ENCODE measurements around the gene NECAP2.
"Not testable (repeated sequence)": the region's sequence is repeated elsewhere in the genome, so short reads cannot be mapped to it uniquely, and the experiment has no call there.

NECAP2 gene

DNA sequence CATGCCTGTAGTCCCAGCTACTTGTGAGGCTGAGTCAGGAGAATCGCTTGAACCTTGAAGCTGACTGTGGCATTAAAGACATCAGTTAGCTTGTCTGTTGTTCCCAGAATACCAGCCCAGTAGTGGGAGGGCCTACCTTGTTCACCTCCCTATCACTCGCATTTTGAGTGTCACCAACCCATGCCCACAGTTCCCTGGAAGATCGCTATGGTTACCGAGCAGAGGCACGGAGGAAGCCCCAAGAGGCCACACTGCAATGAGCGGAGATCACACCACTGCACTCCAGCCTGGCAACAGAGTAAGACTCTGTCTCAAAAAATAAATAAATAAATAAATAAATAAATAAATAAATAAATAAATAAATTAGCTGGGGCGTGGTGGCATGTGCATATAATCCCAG is 52.4 kb downstream of the NECAP2 start:
- not testable (repeated sequence) for DNase-seq (ENCODE audit: low read depth in 2 of 2, low spot score in 1 of 2)

DNA sequence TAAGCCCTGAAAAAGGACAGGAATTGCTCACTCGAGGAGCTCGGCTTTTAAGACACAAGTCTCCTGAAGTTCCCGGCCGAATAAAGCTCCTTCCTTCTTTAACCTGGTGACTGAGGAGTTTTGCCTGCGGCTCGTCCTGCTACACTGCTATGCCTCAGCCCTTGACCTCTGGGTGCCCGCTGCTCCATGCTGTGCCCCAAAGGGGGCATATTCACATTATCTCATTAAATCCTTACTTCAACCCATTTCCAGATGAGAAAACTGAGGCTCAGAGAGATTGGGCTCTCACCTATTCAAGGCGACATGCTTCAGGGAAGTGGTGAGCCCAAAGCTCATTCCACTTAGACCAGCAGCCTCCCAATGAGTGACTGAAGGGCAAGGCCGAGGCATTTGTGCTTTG is 53.2 kb downstream of the NECAP2 start:
- not testable (repeated sequence) for DNase-seq (ENCODE audit: low read depth in 2 of 2, low spot score in 1 of 2)

DNA sequence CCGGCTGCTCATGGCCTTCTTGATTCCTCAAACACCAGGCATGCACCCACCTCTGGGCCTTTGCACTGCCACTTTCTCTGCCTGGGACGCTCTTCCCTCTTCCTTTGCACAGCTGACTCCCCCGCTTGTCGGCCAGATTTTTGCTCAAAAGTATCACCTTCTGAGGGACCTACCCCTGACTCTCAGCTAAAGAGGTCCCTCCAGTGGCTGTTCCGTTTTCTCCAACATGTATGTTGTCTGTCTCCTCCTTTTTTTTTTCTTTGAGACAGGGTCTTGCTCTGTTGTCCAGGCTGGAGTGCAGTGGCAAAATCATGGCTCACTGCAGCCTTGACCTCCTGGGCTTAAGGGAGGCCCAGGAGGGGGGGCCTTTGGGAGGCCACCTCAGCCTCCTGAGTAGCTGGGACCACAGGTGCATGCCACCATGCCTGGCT is 57.0 kb downstream of the NECAP2 start:
- not testable (repeated sequence) for DNase-seq (ENCODE audit: low read depth in 2 of 2, low spot score in 1 of 2)

DNA sequence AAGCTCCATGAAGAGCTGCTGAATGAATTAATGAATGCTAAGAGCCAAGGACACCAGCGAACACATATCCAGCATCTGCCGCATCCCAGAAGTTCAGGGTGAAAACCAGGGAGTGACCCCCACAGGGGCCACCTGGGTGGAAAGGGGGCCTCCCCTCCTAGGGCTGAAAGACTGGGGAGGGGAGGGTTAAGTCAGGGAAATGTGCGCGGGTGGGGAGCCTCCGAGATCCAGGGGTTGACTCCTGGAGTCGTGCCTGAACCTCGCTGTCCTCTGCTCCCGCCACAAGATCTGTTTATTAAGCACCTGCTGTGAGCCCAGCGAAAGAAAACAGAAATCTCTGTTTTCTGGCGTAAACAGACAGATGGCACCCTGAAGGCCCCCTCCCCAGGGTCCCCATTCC is 57.5 kb downstream of the NECAP2 start:
- DNase-seq (ENCODE audit: low read depth in 2 of 2, low spot score in 1 of 2), result not testable (repeated sequence)

DNA sequence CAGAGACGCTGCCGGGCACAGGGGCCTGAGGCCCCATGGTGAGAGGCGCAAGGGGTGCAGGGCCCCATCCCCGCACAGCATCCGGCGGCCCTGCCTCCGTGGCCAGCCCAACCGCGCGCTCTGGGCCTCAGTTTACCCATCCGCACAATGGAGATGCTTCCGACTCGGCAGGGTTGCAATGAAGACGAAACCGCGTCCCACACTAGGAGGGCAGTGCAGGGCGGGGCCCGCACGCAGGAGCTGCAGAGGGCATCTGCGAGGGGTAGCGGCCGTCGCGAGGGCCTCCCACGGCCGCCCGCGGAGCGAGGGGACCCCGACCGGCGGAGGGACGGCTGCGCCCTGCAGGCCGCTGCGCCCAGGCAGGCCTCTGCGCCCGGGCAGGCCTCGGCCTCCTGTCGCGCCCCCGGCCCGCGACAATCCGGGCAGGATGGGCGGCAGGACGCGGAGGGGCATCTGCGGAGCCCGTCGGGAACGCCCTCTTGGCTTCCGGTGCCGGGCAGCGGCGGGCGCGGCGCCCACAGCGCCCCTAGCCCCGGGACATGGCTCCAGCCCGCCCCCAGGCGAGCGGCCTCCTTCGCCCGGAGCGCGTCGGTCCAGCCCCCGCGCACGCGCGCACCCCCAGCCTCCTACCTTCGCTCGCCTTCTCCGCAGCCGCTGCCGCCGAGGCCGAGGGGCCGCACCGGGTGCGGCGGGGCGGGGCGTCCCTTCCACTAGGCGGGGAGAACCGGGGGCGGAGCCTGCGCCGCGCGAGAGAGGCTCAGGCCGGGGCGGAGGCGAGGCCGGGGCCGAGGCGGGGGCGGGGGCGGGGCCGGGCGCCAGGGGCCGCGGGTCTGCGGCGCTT is 58.3 kb downstream of the NECAP2 start:
- DNase-seq (ENCODE audit: low read depth in 2 of 2, low spot score in 1 of 2), result peak; percentile 51 to 72

DNA sequence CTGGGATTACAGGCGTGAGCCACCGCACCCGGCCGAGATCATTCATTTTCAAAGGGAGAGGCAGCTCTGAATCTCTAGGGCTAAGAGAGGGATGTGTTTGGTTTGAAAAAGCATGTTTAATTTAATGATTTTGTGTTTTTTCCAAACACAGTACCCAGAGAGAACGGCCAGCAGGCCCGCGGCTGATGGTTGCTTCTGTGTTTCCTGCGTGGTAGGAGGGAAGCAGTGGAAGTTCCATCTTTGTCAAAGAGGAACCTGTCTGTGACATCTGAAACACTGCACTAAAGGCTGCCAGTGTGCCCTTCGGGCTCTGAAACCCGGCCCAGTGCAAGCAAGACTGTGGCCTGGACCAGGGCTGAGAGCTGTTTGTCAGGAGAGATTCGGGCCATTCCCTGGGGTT is 59.9 kb downstream of the NECAP2 start:
- not testable (repeated sequence) for DNase-seq (ENCODE audit: low read depth in 2 of 2, low spot score in 1 of 2)

DNA sequence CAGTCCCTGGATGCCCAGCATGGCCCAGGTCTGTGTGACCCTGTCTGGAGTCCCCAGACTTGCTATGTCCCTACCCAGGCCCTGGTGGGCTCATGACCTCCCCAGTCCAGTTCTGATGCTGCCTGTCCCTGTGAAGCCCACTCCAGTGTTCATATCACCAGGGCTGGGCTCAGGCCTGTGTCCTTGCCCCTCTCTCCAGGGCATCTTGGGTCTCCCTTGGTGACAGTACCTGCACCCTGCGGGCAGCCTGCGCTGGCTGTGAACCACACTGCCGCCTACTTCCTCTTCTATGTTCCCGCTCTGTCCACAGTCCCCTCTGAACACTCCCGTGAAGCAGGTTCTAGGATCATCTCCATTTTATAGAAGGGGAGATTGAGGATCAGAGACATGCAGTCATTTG is 60.5 kb downstream of the NECAP2 start:
- not testable (repeated sequence) for DNase-seq (ENCODE audit: low read depth in 2 of 2, low spot score in 1 of 2)

DNA sequence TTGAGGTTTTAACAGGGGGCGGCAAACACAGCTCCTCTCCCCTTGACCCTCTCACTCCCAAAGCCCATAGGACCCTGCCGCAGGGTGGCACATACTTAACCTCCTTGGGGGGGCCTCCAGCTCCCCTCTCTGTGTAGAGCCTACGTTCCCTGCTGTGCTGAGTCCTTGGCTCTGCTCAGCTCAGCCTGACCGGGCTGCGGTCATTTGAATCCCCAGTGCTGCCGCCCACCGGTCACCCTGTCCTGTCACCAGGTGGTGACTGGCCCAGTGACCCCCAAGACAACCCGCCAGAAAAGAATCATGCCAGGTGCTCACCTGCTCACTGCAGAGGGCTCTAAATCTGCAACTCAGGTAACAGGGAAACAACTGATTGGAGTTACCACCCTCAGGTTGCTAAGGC is 60.9 kb downstream of the NECAP2 start:
- DNase-seq (ENCODE audit: low read depth in 2 of 2, low spot score in 1 of 2), result not testable (repeated sequence)

DNA sequence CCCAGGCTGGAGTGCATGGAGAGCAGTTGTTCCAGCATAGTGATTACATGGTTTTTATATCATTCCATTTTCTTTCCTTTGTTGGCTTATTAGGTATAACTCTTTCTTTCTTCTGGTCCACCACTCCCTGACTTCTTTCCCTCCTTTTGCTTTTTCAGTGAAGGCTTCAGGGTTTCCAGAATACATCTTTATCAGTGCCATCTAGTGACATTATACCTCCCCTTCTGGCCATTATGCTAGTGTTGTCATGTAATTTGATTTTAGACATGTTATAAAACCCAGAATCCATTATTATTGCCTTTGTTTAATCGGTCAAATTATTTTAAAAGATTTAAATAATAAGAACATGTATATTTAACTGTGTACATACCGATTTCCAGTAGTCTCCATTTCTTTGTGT is 63.0 kb downstream of the NECAP2 start:
- no peak for DNase-seq (ENCODE audit: low read depth in 2 of 2, low spot score in 1 of 2)

DNA sequence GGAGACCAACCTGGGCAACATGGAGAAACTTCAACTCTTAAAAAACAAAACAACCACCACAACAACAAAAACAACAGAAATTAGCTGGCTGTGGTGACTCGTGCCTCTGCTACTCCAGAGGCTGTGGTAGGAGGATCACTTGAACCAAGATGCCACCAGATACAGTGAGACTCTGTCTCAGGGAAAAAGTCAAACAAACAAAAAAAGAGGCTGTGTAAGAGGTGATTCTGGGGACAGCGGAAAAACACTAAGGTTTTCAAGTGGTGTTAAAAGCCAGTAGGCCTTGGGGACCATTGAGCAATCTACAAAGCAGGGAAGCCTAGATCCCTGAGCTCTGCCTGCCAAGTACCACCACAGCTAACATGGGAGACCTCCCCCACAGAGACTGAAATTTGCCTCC is 65.3 kb downstream of the NECAP2 start:
- not testable (repeated sequence) for DNase-seq (ENCODE audit: low read depth in 2 of 2, low spot score in 1 of 2)

DNA sequence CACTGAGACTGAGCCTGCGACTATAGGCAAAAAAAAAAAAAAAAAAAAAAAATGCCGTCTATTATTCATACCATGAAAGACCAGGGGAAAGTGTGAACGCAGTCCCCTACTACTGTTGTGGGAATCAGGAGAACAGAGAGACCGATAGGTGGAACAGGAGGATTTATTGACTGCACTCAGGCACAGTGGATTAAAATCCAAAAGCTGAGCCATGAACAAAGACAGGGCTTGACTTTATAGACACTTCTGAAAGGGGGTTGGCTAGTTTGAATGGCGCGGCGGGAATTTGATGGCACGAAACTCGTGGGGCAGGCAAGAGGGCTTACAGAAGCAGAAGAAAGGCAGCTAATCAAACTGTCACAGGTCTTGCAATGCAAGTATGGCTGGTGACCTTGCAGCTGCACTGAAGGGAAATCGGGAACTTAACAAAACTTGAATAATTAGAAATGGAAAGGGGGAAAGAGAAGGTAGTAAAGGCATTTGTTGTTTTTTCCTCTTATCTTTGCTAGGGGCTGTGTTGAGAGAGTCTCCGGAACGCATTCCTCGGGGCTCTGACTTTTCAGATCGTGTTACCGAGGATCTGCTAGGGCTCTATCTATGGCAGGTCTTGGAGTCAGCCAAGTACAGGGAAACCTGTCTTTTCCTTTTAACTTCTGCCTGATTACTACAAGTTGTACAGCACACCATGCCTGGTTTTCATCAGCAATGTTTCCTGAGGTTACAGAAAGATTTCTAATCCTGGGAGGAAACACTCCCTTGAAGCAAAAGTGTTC is 66.0 kb downstream of the NECAP2 start:
- not testable (repeated sequence) for DNase-seq (ENCODE audit: low read depth in 2 of 2, low spot score in 1 of 2)

DNA sequence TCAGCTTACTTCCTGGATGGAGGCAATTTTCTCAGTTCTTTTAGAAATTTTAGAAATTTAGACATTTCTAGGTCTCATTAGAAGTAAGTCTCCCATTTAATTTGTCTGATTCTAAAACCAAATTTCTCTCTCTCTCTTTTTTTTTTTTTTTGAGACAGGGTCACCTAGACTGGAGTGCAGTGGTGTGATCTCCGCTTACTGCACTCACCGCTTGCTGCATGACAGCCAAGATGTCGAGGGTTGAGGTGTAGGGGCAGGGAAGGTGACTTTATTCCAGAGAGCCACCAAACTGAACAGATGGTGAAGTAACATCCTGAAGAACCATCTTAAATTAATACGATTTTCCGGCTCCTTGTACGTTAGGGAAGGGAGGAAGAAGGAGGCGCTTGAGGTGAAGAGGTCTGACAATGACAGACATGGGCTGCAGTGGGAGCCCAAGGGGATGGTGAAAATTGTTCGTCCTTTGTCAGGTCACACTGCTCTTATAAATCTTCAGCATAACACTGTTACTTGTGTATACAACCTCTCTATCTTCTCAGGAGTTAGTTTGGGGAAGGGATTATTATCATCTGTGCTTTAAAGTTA is 68.4 kb downstream of the NECAP2 start:
- not testable (repeated sequence) for DNase-seq (ENCODE audit: low read depth in 2 of 2, low spot score in 1 of 2)

Measured in stimulated activated CD8-positive, alpha-beta memory T cell treated with anti-CD3 and anti-CD28 coated beads, Interleukin-4, amount 100 ng/mL, for 4 hours (primary cell).